Activated CD4-positive, alpha-beta memory T cell treated with anti-CD3 and anti-CD28 coated beads, Interleukin-2, amount 10 ng/mL, durations not matched to agents 7 days and 5 days (primary cell): ENCODE results near the gene ORMDL3. TPM values are rescaled to one million over a fixed set of nuclear protein-coding genes. Genes with fewer than 3 reads are reported as not detected.

Source experiments
- CTCF ChIA-PET: fragments of 350-600 bp; sonication (Branson Sonifier 250); formaldehyde crosslinking; loops from one replicate; lab custom pipeline; 2021; ENCODE audit warnings: antibody characterized with exemption, inconsistent platforms; lab: Charles Lee
- POLR2A ChIA-PET: fragments of 350-600 bp; sonication (Branson Sonifier 250); formaldehyde crosslinking; loops from one replicate; lab custom pipeline; 2021; ENCODE audit warnings: antibody characterized with exemption; lab: Charles Lee
- DNase-seq: peaks from one replicate; pipeline ENCODE4 v3.0.0-alpha.2; 2020
- H3K27ac Mint-ChIP-seq: one replicate; pipeline ENCODE4 v1.8.0; 2021; ENCODE audit warnings: mild to moderate bottlenecking, mixed read lengths
- H3K27me3 Mint-ChIP-seq: one replicate; pipeline ENCODE4 v1.8.0; 2021; ENCODE audit warnings: mixed read lengths
- H3K36me3 Mint-ChIP-seq: one replicate; pipeline ENCODE4 v1.8.0; 2021; ENCODE audit warnings: low read depth, mixed read lengths
- H3K4me1 Mint-ChIP-seq: one replicate; pipeline ENCODE4 v1.8.0; 2021; ENCODE audit warnings: mixed read lengths
- H3K4me3 Mint-ChIP-seq: one replicate; pipeline ENCODE4 v1.8.0; 2021; ENCODE audit warnings: mild to moderate bottlenecking, mixed read lengths
- H3K9me3 Mint-ChIP-seq: one replicate; pipeline ENCODE4 v1.8.0; 2021; ENCODE audit warnings: mixed read lengths
- total RNA-seq, 2 experiments: library from RNA; stranded (reverse); gene quantifications; one replicate each; pipeline ENCODE4 v1.2.3, GENCODE V29; 2021

Gene ORMDL3
- total RNA-seq = 100 to 1,000 TPM; 104 to 111 TPM

- H3K4me3 Mint-ChIP-seq = peak within 1 kb of the TSS; percentile 83
- H3K9me3 Mint-ChIP-seq = no peaks in the 10 kb centered on the region
- peaks cover 30% of the 10 kb centered on the region for H3K36me3 Mint-ChIP-seq
- DNase-seq = peak; percentile 93
- no peaks in the 10 kb centered on the region for H3K27me3 Mint-ChIP-seq
- H3K4me1 Mint-ChIP-seq = peaks cover 62% of the 10 kb centered on the region
- ChIA-PET CTCF (interaction anchor here (1.1 to 2.3 kb wide), 5 partner anchors 13 to 304 kb away, joined by 3 to 12 read pairs (median 4); partner anchors contain the start of gene PSMD3), POLR2A (interaction anchor here (0.6 to 3.5 kb wide), 19 partner anchors 11 to 290 kb away, joined by 3 to 26 read pairs (median 4); partner anchors contain the start of gene PSMD3)
- H3K27ac Mint-ChIP-seq = peak within 1 kb of the TSS; percentile 95
Observed at GRCh38 chr17:39927101-39927928, at the start of gene ORMDL3, which contains the start of gene LRRC3C. Gene ORMDL3 (minus strand): TSS chr17:39927601. CDS start chr17:39924203, 3,398 bp downstream. Gene LRRC3C (plus strand): TSS chr17:39927732. CDS start chr17:39941524, 13,792 bp downstream.

GRCh38 chr17:39975801-39976200 is 48.4 kb upstream of the ORMDL3 start:
- POLR2A ChIA-PET = no interaction called here

GRCh38 chr17:39974433-39974832 is 47.0 kb upstream of the ORMDL3 start:
- no peak overlapping the region for H3K27ac Mint-ChIP-seq
- no peak for DNase-seq
- peaks cover 50% of the 10 kb centered on the region for H3K27me3 Mint-ChIP-seq
- no peak overlapping the region for H3K4me3 Mint-ChIP-seq
- peaks cover 10% of the 10 kb centered on the region for H3K4me1 Mint-ChIP-seq
- no peaks in the 10 kb centered on the region for H3K9me3 Mint-ChIP-seq
- POLR2A ChIA-PET = interaction anchor here (0.6 kb wide), 1 partner anchor 21 kb away, joined by 3 read pairs; no protein-coding TSS in a partner anchor
- H3K36me3 Mint-ChIP-seq = no peaks in the 10 kb centered on the region
- CTCF ChIA-PET = interaction anchor here (0.6 kb wide), 1 partner anchor 341 kb away, joined by 4 read pairs; no protein-coding TSS in a partner anchor

More at GRCh38 chr17:39975801-39976200, 48.4 kb upstream of the ORMDL3 start:
- Mint-ChIP-seq H3K27me3 (peaks cover 38% of the 10 kb centered on the region), H3K4me3 (no peak overlapping the region), H3K9me3 (no peaks in the 10 kb centered on the region), H3K36me3 (peaks cover 2% of the 10 kb centered on the region), H3K27ac (no peak overlapping the region), H3K4me1 (peaks cover 19% of the 10 kb centered on the region)
- CTCF ChIA-PET = interaction anchor here (0.8 kb wide), 1 partner anchor 38 kb away, joined by 3 read pairs; no protein-coding TSS in a partner anchor
- DNase-seq = no peak

GRCh38 chr17:39973496-39973895 is 46.1 kb upstream of the ORMDL3 start:
- Mint-ChIP-seq H3K27ac (no peak overlapping the region), H3K4me3 (no peak overlapping the region), H3K4me1 (peaks cover 7% of the 10 kb centered on the region), H3K27me3 (peaks cover 52% of the 10 kb centered on the region), H3K9me3 (no peaks in the 10 kb centered on the region), H3K36me3 (no peaks in the 10 kb centered on the region)
- CTCF ChIA-PET = no interaction called here
- no peak for DNase-seq
- POLR2A ChIA-PET = interaction anchor here (0.7 to 1.5 kb wide), 2 partner anchors 17 to 47 kb away, joined by 3 to 4 read pairs; no protein-coding TSS in a partner anchor

- POLR2A ChIA-PET = interaction anchor here (1.5 kb wide), 1 partner anchor 46 kb away, joined by 4 read pairs; no protein-coding TSS in a partner anchor
- Mint-ChIP-seq H3K36me3 (no peaks in the 10 kb centered on the region), H3K4me3 (no peak overlapping the region), H3K9me3 (no peaks in the 10 kb centered on the region), H3K27me3 (peaks cover 50% of the 10 kb centered on the region), H3K27ac (no peak overlapping the region), H3K4me1 (peaks cover 8% of the 10 kb centered on the region)
- CTCF ChIA-PET = no interaction called here
- DNase-seq = no peak
Observed at GRCh38 chr17:39972271-39972670, 44.9 kb upstream of the ORMDL3 start.

- Mint-ChIP-seq H3K4me1 (peaks cover 15% of the 10 kb centered on the region), H3K4me3 (no peak overlapping the region), H3K36me3 (no peaks in the 10 kb centered on the region), H3K27me3 (peaks cover 50% of the 10 kb centered on the region), H3K9me3 (no peaks in the 10 kb centered on the region), H3K27ac (no peak overlapping the region)
- no peak for DNase-seq
- CTCF ChIA-PET = no interaction called here
- POLR2A ChIA-PET = no interaction called here
Observed at GRCh38 chr17:39971076-39971603, 43.7 kb upstream of the ORMDL3 start.

GRCh38 chr17:39970157-39970692 is 42.8 kb upstream of the ORMDL3 start:
- H3K9me3 Mint-ChIP-seq = no peaks in the 10 kb centered on the region
- H3K27ac Mint-ChIP-seq = no peak overlapping the region
- H3K4me1 Mint-ChIP-seq = peaks cover 15% of the 10 kb centered on the region

GRCh38 chr17:39969375-39969774 is 42.0 kb upstream of the ORMDL3 start:
- Mint-ChIP-seq H3K36me3 (no peaks in the 10 kb centered on the region), H3K4me3 (no peak overlapping the region), H3K4me1 (peaks cover 15% of the 10 kb centered on the region), H3K27ac (no peak overlapping the region), H3K27me3 (peaks cover 47% of the 10 kb centered on the region), H3K9me3 (no peaks in the 10 kb centered on the region)
- DNase-seq = no peak
- CTCF ChIA-PET = interaction anchor here (1.5 to 2.1 kb wide), 2 partner anchors 11 to 58 kb away, joined by 4 to 13 read pairs; partner anchors contain the start of gene PSMD3
- POLR2A ChIA-PET = interaction anchor here (1.1 to 2.9 kb wide), 2 partner anchors 11 to 12 kb away, joined by 3 to 11 read pairs; partner anchors contain the start of gene PSMD3

More at GRCh38 chr17:39970157-39970692, 42.8 kb upstream of the ORMDL3 start:
- no peak overlapping the region for H3K4me3 Mint-ChIP-seq
- DNase-seq = no peak
- H3K36me3 Mint-ChIP-seq = no peaks in the 10 kb centered on the region
- ChIA-PET CTCF (interaction anchor here (0.6 to 1.5 kb wide), 2 partner anchors 10 to 58 kb away, joined by 4 read pairs; partner anchors contain the start of gene PSMD3), POLR2A (no interaction called here)
- peaks cover 44% of the 10 kb centered on the region for H3K27me3 Mint-ChIP-seq

GRCh38 chr17:39968761-39969160 is 41.4 kb upstream of the ORMDL3 start:
- ChIA-PET CTCF (interaction anchor here (0.9 to 2.1 kb wide), 3 partner anchors 11 to 347 kb away, joined by 3 to 13 read pairs (median 4); partner anchors contain the start of gene PSMD3), POLR2A (interaction anchor here (1.1 to 2.9 kb wide), 2 partner anchors 11 to 13 kb away, joined by 3 to 11 read pairs; partner anchors contain the start of gene PSMD3)
- Mint-ChIP-seq H3K36me3 (no peaks in the 10 kb centered on the region), H3K27me3 (peaks cover 45% of the 10 kb centered on the region), H3K27ac (no peak overlapping the region), H3K9me3 (no peaks in the 10 kb centered on the region), H3K4me1 (peaks cover 18% of the 10 kb centered on the region), H3K4me3 (no peak overlapping the region)
- no peak for DNase-seq

GRCh38 chr17:39966771-39967170 is 39.4 kb upstream of the ORMDL3 start:
- POLR2A ChIA-PET = interaction anchor here (2.9 kb wide), 1 partner anchor 13 kb away, joined by 11 read pairs; the partner anchor contains the start of gene PSMD3
- Mint-ChIP-seq H3K27ac (peak overlapping the region; percentile 40), H3K27me3 (peaks cover 37% of the 10 kb centered on the region), H3K4me3 (no peak overlapping the region), H3K4me1 (peaks cover 27% of the 10 kb centered on the region), H3K36me3 (no peaks in the 10 kb centered on the region), H3K9me3 (no peaks in the 10 kb centered on the region)
- DNase-seq = no peak
- CTCF ChIA-PET = no interaction called here

GRCh38 chr17:39965017-39965699 is 37.8 kb upstream of the ORMDL3 start:
- no peak overlapping the region for H3K4me3 Mint-ChIP-seq
- no peaks in the 10 kb centered on the region for H3K36me3 Mint-ChIP-seq
- H3K4me1 Mint-ChIP-seq = peaks cover 27% of the 10 kb centered on the region
- H3K27me3 Mint-ChIP-seq = peaks cover 22% of the 10 kb centered on the region
- ChIA-PET CTCF (interaction anchor here (0.8 to 1.2 kb wide), 2 partner anchors 11 to 15 kb away, joined by 3 to 4 read pairs; partner anchors contain the start of gene PSMD3), POLR2A (interaction anchor here (0.7 to 4.7 kb wide), 3 partner anchors 10 to 125 kb away, joined by 4 to 22 read pairs (median 4); partner anchors contain the start of gene PSMD3)
- H3K9me3 Mint-ChIP-seq = no peaks in the 10 kb centered on the region
- DNase-seq = no peak
- no peak overlapping the region for H3K27ac Mint-ChIP-seq
